ENCODE measurements around the gene ZC3H15.
A peak's percentile ranks its signal among the peaks of the same experiment; 100 is the strongest.
"Not testable (repeated sequence)": the region's sequence is repeated elsewhere in the genome, so short reads cannot be mapped to it uniquely, and the experiment has no call there.

ZC3H15 gene

DNA sequence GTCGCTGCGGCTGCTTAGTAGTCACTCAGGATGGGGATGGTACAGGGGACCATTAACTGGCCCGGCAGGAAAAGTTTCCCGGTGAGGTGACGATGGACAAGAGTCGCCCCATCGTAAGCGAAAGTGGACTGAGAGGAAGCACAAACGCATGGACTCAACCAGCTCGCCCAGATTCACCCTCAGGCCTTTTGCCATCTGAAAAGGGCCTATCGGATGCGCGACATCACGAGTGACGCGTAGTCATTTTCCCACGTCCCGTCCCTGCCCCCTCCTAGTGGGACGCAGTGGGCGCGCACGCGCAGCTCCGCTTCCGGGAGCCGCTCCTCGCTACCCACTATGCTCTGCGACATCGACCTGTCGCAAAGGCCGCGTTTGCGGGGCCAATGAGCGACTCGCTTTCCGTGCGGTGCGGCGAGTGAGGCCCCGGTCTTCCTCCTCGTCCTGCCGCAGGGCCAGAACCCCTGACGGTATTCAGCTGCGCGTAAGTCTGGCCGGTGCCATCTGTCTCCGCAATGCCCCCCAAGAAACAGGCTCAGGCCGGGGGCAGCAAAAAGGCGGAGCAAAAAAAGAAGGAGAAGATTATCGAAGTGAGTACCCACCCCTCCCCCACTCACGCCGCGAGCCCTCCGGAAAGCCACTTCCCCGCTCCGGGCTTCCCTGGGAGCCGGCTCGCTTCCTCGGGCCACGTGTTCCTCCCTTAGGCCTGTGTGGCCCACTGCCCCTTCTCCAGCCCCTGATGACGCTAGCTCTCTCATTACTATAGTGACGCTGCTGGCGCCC is at the start of gene ZC3H15:
Gene ZC3H15 (plus strand): TSS at position 390 of the 780 bp plus-strand sequence. CDS start 123 bp downstream, at position 513.
- peak; percentile 95 for DNase-seq

DNA sequence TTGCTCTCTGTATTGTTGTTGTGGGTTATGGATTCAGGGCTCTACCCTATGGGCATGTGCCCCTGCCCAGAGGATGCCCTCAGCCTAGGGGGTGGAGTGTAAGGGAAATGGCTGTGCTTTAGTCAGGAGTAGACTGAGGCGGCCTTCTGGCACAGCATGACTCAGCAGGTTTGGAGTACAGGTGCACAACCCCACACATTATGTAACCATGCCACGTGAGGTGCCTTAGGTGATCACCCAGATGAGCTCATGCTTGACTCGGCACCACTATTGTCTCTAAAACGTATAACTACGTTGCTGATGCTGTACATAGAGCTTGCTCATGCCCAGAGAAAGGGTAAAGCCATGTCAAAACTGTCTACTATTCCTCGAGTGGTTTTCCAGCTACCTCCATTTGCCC is 48.3 kb upstream of the ZC3H15 start:
- DNase-seq, result no peak

GRCh38 chr2:186439673-186440095 is 46.4 kb upstream of the ZC3H15 start:
- not testable (repeated sequence) for DNase-seq

- no peak for DNase-seq
These were observed 45.6 kb upstream of the ZC3H15 start for GRCh38 chr2:186440506-186440905.

DNA sequence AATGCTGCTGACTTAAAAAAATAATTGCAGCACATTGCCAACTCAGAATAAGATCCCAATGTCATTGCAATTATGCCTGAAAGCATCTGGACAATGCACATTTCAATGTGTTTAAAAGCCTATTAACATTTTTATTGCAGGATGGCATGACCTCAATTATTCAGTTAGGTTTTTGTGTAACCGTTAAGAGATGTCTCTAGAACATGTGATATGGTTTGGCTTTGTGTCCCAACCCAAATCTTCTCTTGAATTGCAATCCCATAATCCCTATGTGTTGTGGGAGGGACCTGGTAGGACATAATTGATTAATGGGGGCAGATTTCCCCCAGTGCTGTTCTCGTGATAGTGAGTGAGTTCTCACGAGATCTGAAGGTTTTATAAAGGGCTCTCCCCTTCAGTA is 43.2 kb upstream of the ZC3H15 start:
- DNase-seq, result no peak

- DNase-seq, result no peak
These were observed 42.2 kb upstream of the ZC3H15 start for GRCh38 chr2:186443851-186444250.

DNA sequence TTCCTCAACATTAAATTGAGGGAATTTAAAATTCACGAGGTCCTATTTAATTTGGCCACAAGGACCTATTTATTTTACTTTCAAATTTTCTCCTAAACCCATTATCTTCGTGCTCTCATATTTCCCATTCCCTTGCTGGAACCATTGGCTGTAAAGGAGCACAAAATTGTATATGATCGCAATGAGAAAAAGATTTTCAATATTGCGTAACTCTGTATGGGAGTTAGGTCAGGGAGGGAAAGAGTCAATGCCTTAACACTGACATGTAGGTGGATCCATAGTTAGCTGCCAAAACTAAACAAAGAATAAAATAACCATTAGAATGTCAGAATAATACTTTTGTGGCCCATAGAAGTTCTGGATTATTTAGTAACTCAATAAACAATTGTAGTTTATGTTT is 40.6 kb upstream of the ZC3H15 start:
- DNase-seq, result no peak

- DNase-seq, result no peak
These were observed 30.4 kb upstream of the ZC3H15 start for GRCh38 chr2:186455613-186456012.

GRCh38 chr2:186456941-186457340 is 29.1 kb upstream of the ZC3H15 start:
- DNase-seq, result no peak

GRCh38 chr2:186457908-186458307 is 28.2 kb upstream of the ZC3H15 start:
- no peak for DNase-seq

DNA sequence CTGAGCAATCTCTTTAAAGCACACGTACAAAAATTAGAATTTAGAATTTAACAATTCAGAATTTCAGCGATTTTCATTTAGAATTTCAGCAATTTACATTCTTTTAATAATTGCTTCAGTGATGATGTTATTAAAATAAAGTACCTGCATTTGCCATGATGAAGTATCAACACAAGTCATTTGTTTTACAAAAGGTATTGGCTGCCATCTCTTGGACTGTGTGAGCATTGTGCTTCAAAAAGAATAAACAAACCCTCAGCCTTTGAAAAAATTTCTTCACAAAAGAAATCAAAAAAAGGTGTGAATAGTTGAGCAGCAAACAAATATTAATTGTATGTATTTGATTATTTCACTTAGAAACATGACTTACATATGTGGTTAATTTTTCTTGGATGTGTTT is 27.1 kb upstream of the ZC3H15 start:
- DNase-seq, result no peak

DNA sequence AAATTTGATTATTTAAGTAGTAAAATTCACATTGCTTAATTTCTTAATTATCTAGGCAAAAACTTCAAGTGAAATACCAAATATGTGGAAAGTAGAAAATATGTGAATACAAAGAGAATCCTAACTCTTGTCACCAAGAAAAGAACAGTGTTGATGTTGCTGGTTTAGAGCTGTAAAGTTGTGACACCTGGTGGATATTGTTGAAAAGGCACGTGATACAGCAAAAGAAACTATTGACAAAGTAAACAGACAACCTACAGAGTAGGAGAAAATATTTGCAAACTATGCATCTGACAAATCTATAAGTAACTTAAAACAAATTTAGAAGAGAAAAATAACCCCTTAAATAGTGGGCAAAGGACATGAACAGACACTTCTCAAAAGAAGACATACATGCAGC is 25.6 kb upstream of the ZC3H15 start:
- no peak for DNase-seq

GRCh38 chr2:186466743-186467142 is 19.3 kb upstream of the ZC3H15 start:
- no peak for DNase-seq

DNA sequence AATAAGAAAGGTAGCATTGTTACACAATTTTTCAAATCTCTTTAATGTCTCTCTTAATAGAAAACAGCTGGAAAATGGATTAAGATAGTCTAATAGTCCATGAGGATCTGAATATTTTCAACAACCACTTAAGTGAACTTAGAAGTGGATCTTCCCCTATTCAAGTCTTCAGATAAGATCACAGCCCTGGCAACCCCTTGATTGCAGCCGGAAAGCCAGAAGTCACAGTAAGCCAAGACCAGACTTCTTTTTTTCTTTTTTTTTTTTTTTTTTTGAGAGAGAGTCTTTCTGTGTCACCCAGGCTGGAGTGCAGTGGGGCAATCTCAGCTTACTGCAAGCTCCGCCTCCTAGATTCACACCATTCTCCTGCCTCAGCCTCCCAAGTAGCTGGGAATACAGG is 18.6 kb upstream of the ZC3H15 start:
- no peak for DNase-seq

- not testable (repeated sequence) for DNase-seq
These were observed 13.2 kb upstream of the ZC3H15 start for GRCh38 chr2:186472722-186473493.

- not testable (repeated sequence) for DNase-seq
These were observed 11.8 kb upstream of the ZC3H15 start for GRCh38 chr2:186474239-186474638.

- DNase-seq, result no peak
These were observed 8.3 kb upstream of the ZC3H15 start for GRCh38 chr2:186477790-186478189.

DNA sequence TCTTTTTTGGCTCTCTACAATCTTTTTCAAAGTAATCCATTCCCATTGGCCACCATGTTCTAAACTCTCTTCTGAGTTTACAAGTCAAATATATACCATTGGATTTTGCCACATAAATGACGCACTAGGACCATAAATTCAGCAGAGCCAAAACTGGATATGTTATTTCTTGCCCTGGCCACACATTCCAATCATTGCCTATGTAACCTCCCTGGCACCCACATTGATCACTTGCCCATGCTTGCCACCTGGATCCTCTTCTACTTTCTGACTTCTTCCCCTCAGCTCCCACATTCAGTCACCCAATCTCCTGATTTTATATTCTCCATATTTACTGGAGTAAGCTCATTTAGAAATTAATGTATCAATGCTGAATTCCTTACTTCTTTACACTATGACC is 5.1 kb upstream of the ZC3H15 start:
- DNase-seq, result no peak

GRCh38 chr2:186484062-186484735 is 1.9 kb upstream of the ZC3H15 start:
- DNase-seq, result no peak

DNA sequence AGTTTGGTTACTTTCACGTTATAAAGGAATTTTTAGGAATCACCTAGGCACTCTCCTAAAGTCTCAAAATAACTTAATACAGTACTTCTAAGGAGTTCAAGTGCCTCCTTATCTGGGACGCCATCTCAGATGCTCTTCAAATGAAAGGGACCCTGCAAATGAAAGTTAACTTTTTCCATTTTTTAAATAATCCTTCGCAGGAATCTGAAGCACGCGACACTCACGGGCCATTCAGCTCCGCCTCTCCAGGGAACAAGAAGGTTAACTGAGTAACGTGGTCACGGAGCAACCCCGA is 537 bp upstream of the ZC3H15 start:
- no peak for DNase-seq

DNA sequence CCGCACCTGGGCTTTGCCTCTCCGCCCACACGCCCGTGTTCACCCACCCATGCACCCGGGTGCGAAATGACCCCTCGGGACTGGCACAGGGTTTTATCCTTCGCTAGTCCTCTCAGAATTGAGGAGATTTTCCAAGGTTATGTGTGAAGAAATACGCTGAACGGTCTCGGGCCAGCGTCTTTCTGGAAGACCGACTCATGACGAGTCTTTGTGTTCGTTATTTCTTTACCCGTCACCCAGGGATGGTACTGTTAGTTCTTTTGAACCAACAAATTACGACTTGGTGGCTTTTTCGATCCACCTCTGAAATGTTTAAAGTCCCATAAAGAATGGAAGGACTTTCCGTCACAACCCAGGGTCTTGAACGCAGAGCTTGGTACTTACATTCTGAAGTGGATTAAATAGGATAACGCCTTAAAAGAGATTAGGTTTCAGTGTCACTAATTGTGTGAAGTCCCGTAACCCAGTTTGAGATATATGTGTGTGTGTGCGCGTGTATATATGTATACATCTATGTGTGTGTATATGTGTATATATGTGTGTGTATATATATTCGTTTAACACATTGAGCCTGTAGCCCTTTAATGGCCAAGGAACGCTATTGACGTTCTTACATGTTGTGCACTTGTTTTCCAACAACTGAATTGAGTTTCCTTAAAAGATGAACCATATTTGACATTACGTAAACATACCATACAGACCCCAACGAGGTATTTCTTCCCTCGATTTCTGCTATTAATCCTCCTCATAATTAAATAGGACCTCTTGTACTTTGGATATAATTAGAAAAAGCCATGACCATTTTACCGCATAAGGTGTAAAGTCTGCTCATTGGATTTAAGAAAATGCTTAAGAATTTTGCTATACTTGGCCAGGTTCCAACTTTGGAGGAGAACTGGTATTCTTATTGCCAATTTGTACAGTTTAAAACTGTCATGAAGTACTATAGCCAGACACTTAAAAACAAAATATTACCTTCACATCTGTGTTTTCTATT is 889 bp downstream of the ZC3H15 start:
- no peak for DNase-seq

DNA sequence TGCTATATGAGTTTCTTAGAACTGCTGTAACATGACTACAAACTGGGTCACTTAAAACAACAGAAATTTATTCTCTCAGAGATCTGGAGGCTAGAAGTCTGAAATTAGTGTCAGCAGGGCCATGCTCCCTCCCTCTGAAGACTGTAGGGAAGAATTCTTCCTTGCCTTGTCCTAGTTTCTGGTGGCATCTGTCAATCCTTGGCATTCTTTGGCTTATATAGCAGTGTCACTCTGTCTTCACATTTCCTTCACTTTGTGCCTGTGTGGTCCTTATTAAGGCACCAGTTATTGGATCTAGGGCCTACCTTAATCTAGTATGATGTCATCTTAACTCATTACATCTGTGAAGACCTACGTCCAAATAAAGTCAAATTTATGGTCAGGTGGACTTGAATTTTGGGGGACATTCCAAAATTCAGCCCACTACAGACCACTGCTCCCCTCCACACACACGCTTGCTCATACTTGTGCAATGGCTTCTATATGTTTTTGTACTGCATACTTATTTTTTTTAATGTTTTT is 7.6 kb downstream of the ZC3H15 start:
- no peak for DNase-seq

All from activated CD4-positive, alpha-beta T cell treated with anti-CD3 and anti-CD28 coated beads for 1 hour (primary cell).